HG03060 (cell line): Measurements from ENCODE around the gene PGBD2.
"Not testable (repeated sequence)": the region's sequence is repeated elsewhere in the genome, so short reads cannot be mapped to it uniquely, and the experiment has no call there.

Experiments used
- ATAC-seq: cut with Tn5 transposase; IDR thresholded peaks from one replicate; pipeline ENCODE4 v1.9.1; 2021; ENCODE audit warnings: low read depth, moderate number of reproducible peaks; ENCODE audit not compliant: unreplicated experiment

The PGBD2 gene

GRCh38 chr1:248886237-248886895, 19.7 kb upstream of the PGBD2 start:
- ATAC-seq, result no peak

- not testable (repeated sequence) for ATAC-seq
These were observed 16.2 kb upstream of the PGBD2 start for GRCh38 chr1:248889914-248890243.

- no peak for ATAC-seq
These were observed 15.2 kb upstream of the PGBD2 start for GRCh38 chr1:248890549-248891498.

GRCh38 chr1:248891758-248892157, 14.3 kb upstream of the PGBD2 start:
- ATAC-seq, result no peak

- ATAC-seq, result no peak
These were observed 13.4 kb upstream of the PGBD2 start for GRCh38 chr1:248892590-248892989.

- no peak for ATAC-seq
These were observed 11.2 kb upstream of the PGBD2 start for GRCh38 chr1:248894837-248895236.

- no peak for ATAC-seq
These were observed 8.4 kb upstream of the PGBD2 start for GRCh38 chr1:248897412-248898337.

GRCh38 chr1:248900637-248901036, 5.4 kb upstream of the PGBD2 start:
- ATAC-seq, result no peak

GRCh38 chr1:248901578-248901977, 4.5 kb upstream of the PGBD2 start:
- ATAC-seq, result no peak

GRCh38 chr1:248904437-248905216, 1.4 kb upstream of the PGBD2 start:
- ATAC-seq, result no peak

- no peak for ATAC-seq
These were observed 400 bp upstream of the PGBD2 start for GRCh38 chr1:248905662-248906008.

- ATAC-seq, result peak; percentile 1
These were observed 972 bp downstream of the PGBD2 start for GRCh38 chr1:248906753-248907661.

GRCh38 chr1:248910761-248911160, 4.7 kb downstream of the PGBD2 start:
- ATAC-seq, result no peak

- ATAC-seq, result no peak
These were observed 7.9 kb downstream of the PGBD2 start for GRCh38 chr1:248913933-248914332.

- no peak for ATAC-seq
These were observed 8.9 kb downstream of the PGBD2 start for GRCh38 chr1:248914796-248915381.

GRCh38 chr1:248918131-248918530, 12.1 kb downstream of the PGBD2 start:
- ATAC-seq, result no peak

GRCh38 chr1:248923352-248924338, 17.6 kb downstream of the PGBD2 start:
- no peak for ATAC-seq
